ENCODE results near the gene APRT.
"Not testable (repeated sequence)": the region's sequence is repeated elsewhere in the genome, so short reads cannot be mapped to it uniquely, and the experiment has no call there.

APRT gene

DNA sequence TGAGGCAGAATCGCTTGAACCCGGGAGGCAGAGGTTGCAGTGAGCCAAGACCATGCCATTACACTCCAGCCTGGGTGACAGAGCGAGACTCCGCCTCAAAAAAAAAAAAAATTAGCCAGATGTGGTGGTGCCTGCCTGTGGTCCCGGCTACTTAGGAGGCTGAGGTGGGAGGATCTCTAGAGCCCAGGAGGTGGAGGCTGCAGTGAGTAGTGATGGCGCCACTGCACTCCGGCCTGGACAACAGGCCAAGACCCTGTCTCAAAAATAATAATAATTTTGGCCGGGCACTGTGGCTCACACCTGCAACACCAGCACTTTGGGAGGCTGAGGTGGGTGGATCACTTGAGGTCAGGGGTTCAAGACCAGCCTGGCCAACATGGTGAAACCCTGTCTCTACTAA, 23.0 kb downstream of the APRT start:
- DNase-seq (ENCODE audit: low read depth in 3 of 3) = not testable (repeated sequence)

DNA sequence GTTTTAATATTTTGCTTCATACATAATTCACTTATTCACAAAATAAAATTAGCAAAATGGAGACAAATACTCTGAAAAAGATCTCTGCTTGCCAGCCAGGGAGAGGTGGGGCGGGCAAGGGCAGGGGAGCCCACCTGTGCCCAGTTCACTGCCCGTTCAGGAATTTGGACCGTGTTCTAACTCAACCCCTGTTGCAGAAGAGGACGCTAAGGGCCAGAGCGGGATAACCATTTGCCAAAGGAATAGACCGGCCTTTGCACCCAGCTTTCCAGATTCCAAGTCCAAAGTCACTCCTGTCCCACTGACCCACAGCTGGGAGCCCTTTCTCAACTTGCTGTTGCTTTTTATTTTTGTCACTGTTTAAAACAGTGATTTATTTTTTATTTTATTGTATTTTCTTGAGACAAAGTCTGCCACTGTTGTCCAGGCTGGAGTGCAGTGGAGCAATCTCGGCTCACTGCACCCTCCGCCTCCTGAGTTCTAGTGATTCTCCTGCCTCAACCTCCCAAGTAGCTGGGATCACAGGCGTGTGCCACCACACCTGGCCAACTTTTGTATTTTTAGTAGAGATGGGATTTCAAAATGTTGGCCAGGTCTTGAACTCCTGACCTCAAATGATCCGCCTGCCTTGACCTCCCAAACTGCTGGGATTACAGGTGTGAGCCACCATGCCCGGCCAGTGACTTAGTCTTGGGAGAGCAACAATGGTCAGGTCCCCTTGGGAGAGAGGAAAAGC, 24.0 kb downstream of the APRT start:
- no peak for DNase-seq (ENCODE audit: low read depth in 3 of 3)

DNA sequence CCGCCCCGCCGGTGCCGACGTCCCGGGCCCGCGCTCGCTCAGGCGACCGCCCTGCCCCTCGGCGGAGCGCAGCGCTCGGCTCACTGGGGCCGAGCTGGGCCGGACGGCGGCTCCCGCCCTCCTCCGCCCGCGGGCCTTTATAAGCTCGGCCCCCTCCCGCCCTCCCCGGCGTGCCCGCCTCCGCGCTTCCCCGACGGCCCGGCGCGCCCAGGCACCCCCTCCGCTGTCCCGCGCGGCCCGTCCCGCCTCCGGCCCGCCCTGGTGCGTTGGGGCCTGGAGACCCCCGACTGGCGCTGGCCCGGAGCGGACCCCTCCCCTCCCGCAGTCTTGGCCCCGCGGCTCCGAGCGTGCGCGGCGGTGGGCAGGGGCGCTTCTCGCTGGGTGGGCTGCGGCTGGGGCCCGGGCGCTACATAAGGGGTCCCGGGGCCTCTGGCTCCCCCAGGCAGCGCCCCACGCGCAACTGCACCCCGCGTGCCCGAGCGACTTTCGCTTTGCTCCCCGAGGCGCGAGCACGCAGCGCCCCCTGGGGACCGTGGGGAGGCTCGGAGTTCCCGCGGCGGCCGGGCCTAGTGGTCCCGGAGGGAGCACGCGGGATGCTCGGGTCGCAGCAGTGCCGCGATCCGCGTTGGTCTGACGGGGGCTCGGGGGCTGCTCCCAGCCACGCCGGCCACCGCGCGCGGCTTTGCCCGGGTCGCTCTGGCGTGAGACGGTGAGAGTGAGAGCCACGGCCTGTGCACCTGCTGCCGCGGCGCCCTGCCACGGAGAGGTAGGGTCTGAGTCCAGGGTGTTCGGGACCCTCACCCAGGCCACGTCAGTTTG, 26.4 kb downstream of the APRT start, which contains the start of gene PIEZO1:
PIEZO1 (minus strand) TSS at position 115 of the 819 bp plus-strand sequence. CDS start 256 bp downstream, outside the sequence.
- peak in 1 of 3 donors; percentile 74 for DNase-seq (ENCODE audit: low read depth in 3 of 3)

DNA sequence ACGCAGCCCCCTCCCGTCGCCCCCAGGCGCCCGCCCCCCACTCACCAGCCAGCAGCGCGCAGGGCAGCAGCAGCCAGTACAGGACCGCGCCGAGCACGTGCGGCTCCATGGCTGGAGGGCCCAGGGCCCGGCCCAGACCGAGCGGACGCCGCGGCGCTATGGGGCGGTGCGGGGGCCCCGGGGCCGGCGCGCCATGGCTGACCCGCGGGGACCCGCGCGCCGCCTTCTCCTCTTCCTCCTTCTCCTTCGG, 26.9 kb downstream of the APRT start:
- DNase-seq (ENCODE audit: low read depth in 3 of 3) = no peak

DNA sequence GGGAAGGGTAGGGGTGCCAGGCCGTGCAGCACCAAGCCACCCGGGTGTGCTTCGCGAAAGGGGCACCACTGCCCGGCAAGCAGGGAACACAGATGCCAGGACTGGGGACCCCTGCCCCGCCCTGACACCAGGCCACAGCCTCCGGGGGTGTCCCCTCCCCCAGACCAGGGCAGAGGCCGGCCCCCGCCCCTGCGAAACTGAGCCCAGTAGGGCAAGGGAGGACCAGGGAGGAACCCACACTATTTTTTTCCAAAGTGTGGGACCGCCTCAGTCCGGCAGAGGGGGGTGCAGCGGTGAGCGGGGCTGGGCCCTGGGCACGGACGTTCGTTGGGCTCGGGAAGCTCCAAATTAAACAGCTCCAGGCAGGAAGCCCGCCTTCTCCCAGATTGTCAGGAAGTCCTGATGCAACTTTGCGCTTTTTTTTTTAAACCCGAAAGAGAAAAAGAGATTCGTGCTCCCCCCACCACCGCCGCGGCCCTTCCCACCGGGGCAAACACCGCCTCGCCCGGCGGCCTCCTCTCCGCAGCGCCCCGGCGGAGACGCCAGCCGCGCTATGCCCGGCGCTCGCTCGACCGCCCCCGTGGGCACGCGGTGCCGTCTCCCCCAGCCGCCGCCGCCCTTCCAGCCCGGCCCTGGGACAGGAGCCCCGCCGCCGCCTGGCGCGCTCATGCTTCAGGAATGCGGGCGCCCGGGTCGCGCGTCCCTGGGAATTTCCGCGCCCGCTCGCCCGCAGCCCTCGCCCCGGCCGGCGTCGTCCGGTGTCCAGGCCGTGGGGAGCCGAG, 27.5 kb downstream of the APRT start:
- no peak for DNase-seq (ENCODE audit: low read depth in 3 of 3)

DNA sequence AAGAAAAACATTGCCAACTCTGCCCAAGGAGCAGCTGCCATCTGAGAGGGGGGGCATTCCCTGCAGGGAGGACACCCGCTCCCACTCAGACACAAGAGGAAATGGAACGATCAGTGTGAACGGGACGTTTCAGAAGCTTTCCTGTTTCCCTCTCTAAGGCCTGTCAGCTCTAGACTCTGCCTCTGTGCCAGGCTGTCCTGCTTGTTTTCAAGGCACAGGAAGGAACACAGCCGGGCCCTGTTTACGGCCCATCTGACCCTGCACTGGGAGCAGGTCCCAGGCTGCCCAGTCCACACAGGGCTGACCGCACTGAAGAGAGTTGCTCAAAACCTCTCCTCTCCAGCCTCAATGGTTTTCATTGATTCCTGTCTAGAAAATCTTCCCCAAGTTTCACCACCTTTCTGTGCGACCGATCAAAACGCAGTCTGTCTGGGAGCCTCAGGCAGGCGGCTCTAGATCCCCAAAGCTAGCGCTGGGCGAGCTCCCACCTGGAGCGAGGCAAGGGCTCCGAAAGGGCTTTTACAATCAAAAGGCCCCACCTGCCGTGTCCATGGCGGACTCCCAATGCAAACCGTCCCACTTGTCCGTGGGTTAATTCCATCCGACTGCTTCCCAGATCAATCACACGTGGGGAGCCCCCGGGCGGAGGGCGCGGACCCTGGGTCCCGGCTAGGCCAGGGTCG, 28.2 kb downstream of the APRT start:
- no peak for DNase-seq (ENCODE audit: low read depth in 3 of 3)

DNA sequence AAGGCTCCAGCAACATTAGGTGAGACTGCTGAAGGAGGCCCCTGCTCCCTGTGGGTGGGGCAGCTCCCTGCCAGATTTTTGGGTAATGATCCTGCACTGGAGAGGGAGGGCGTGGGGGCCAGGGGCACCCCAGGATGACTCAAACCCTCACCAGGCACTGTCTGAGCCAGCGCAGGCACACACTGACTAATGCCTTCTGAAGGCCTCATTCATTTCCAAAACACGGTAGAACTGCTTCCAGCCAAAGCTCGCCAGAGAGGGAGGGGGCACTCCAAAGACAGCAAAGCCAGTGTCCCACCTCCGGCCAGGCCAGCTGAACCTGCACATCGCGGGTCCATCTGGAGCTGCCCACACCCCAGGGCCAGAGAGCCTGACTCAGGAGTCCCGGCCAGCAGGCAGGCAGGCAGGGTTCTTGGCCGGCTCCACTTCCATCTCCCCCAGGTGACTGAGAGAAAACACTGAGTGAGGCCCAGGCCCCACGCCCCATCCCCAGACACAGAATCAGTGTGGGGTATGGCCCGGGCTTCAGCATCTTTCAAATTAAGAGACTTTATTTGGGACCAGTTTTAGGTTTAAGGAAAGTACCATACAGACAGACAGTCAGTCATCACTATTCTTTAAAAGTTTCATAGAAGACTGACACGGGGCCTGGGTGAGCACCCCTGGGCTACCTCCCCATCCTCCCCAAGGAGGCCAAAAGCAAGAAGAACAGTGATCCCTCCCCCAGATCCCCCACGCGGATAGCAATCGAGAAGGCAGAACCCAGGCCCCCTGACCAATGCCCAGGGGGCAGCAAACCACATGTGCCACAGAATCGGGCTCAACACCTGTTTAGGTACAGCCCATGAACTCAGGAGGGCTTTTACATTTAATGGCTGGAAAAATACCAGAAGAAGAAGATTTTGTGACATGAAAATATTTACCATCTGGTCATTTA, 29.0 kb downstream of the APRT start:
- DNase-seq (ENCODE audit: low read depth in 3 of 3) = peak in 1 of 3 donors; percentile 82

DNA sequence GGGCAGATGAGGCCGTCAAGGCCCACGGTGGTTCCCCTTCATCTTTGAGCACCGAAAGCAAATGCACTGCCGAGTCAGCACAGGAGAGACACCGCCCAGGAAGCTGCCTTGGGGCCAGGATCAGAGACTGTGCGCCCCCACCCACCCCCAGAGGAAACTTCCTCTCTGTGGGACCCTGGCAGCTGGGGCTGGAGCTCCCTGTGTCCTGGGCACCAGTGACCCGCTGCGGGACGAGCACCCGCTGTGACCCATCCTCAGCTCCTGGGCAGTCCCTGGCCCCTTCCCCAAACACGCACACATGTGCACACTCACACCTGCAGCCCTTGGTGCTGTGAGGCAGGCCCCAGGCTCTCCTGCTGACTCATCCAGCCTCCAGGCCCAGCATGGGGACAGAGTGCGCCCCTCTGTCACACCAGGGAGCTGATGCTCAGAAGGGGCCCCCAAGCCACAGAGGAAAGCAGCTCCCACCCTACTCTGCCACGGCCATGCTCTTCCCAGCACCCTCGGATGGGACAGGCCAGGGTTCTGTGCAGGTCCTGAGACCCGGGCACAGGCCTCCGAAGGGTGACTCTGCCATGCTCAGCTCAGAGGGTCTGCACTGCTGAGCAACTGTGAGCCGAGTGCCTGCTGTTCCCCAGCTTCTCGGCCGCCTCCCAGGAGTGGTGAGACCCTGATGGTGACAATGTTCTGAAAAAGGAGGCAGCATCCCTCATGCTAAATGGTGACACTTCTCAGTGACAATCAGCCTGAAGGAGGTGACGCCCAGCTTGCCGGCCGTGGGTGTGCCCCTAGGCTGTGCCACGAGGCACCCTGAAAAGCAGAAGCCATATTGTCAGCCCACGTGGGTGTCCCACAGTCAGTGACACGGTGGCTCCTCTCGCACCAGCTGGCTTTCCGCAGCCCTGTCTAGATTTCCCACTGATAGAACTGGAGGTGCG, 30.3 kb downstream of the APRT start:
- peak in 1 of 3 donors; percentile 59 for DNase-seq (ENCODE audit: low read depth in 3 of 3)

DNA sequence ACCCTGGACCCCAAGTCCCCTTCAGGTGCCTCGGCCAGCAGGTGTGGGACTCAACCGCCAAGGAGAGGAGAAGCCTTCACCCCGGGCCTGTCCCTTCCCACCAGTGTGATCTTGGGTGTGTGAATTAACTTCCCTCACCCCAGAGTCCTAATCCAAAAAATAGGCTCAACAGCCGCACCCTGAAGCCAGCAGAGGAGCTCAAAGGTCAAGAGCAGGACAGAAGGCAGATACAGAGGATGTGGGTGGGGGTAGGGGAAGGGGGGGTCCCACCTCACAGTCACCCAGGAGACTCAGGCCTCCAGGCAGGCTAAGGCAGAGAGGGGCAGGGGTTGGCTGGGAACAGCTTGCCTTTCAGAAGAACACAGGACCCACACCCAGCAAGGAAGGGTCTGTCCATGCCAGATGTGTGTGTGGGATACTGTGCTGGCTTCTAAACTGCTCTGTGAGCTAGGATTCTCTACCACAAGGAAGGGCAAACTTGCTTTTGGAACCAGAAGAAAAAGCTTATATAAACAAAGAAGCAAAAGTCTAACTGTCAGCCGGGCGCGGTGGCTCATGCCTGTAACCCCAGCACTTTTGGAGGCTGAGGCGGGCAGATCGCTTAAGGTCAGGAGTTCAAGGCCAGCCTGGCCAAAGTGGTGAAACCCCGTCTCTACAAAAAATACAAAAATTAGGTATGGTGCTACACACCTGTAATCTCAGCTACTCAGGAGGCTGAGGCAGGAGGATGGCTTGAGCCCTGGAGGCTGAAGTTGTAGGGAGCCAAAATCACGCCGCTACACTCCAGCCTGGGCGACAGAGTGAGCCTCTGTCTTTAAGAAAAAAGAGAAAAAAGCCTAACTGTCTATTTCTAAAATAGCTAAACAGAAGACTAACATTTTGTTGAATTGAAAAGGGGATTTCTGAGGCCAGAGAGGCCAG, 31.3 kb downstream of the APRT start:
- DNase-seq (ENCODE audit: low read depth in 3 of 3) = no peak

DNA sequence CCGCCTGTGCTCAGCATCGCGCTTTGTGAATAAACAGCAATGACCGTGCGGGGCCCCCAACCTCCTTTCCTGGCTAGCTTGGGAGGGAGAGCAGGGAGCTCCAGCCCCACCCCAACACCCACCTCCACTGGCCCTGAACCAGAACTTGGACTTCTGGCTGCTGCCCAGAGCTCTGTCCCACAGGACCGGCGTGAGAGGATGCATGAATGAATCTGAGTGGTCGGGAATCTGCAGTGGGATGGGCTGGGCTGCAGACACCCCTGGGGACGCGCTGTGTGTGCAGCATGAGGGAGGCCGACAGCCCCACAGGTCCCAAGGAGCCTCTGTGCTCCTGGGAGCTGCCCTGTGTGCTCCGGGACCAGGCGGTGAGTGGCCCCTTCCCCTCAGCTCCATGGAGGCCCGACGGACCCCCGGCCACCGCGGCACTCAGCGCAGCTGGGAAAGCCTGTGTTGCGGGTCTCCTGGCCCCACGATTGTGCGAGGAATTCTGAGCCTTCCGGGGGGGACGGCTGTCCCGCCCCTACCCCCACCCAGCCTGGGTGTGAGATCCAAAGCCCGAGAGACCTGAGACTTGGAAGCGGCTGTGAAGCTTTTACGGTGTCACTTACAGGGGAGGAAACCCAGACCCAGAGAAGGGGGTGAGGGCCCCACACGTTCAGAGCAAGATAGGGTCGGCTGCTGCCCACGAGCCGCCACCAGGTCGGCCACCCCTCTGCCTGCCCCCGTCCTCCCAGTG, 32.2 kb downstream of the APRT start:
- DNase-seq (ENCODE audit: low read depth in 3 of 3) = no peak

DNA sequence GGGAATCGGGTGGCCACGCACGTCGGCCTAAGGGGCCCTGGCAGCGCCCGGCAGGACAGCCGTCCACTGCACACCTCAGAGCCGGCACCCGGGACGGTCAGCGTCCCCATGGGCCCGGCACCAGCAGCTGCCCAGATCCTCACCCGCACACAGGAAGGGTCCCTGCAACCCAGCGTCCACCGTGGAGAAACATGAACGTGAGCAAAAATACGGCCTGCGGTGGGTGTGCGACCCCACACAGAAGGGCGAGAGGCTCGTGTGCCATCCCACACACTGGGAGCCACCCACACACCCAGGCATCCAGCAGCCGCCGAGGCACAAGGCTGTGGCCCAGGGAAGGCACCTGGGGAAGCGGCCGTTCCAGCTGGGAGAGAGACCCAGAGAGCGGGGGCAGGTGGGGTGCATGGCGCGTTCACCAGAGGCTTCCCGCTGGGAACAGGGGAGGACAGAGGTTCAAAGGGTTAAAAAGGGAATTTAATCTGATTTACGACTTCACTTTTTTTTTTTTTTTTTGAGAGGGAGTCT, 33.1 kb downstream of the APRT start:
- DNase-seq (ENCODE audit: low read depth in 3 of 3) = no peak

DNA sequence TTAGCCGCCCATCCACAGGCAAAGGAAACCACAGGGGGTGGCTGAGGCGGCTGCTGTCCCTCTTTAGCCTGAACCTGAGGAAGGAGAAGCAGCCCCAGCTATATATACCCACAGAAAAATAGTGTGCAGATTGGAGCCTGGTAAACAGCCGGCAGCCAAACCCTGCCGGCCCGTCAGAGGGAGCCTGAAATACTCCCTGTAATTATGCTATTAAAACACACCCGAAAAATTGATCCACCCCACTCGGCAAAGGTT, 33.5 kb downstream of the APRT start:
- no peak for DNase-seq (ENCODE audit: low read depth in 3 of 3)

DNA sequence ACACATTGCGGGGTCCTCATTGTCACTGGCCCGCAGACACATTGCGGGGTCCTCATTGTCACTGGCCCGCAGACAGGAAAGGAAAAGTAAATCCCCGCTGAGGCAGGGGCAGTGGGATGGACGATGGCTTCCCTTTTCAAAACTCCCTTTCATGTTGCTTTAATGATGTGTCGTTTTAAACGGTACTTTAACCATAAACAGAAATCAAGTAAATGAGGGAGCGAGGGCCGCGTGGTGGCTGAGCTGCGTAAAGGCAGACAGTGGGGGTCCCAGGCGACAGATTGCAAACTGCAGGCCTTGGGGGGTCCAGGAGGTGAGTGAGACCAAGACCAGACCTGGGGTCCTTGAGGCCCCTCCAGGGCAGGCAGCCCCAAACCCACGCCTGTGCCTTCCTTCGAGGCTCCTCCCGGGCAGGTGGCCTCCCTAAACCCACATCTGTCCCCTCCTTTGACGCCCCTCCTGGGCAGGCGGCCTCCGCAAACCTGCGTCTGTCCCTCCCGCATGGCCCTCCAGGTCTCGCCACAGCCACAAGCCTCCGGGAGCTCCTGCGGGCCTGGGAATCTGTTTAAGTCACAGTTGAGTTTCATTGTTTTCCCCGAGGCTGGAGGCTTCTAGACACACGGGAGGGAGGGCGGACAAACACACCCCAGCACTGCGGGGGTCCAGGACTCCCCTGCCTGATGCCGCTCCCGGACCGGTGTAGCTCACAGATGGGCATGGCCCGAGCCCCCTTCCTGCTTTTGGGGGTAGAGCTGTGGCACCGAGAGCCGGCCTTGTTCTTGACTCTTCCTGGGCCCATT, 34.1 kb downstream of the APRT start:
- DNase-seq (ENCODE audit: low read depth in 3 of 3) = no peak

DNA sequence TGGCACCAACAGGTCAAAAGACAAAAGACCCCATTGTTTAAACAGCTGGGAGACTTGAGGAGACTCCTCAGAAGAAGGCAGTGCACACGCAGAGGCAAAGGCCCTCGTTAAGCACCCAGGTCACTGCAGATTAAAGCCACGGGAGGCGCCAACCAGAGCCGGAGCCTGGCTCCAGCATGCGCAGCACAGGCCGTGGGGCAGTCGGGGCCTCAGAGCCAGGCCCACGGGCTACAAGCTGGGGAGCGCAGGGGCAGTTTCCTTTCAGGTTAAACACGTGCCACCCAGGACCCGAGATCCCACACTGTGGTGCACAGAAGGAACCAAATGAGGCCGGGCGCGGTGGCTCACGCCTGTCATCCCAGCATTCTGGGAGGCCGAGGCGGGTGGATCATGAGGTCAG, 35.9 kb downstream of the APRT start:
- DNase-seq (ENCODE audit: low read depth in 3 of 3) = no peak

DNA sequence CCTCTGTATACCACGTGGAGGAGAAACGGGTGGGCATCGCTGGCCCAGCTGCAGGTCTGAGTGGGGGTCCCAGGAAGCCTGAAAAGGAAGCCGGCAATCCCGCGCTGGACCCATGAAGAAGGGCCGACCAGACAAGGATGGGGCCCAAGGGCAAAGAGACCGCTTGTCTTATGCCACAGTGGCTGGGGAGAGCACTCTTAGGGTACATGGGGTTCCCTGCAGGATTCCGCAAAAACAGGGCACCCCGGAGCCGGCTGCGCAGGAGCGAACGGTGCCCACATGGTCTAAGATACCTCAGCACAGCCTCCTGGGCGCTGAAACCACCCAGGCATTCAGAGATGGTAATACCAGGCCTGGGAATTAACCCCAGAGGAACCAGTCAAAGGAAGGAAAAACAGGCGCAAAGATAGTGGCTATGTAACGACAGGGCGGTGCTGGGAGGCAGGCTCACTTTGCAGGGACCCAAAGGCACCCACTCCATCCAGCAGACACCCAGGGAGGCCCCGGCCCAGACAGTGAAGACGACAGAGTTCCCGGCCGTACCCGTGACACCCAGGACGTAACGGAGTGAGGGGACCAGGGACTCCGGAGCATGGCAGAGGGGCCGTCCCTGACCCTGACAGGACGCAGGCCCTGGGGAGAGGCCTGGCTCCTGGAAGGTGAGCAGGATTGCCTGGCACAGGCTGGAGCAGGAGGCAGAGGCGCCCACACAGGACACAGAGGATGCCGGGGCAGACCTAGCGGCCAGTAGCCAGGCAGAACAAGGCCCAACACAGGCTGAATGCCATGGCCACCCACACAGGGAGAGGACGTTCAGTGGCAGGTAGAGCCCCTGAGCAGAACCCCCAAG, 37.0 kb downstream of the APRT start:
- DNase-seq (ENCODE audit: low read depth in 3 of 3) = no peak

DNA sequence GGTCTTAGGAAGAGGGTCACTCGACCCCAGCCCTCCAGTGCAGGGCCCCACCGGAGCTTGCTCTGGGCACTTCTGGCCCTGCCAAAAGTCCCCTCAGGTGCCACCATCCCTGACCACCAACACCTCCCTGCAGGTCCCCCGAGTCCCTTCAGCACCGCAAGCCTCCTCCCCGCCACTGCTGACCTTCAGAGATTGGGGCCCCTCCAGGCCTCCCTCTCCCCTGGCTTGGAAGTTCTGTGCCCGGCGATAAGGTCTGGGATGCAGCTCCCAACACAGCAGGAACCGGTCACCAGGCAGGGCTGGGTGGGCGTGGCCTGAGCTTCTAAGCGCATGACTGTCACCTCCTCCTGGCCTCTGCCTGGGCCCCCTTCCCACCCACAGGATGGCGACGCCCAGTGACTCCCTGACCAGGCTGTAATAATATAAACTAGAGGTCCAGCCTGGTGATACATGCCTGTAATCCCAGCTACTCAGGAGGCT, 37.9 kb downstream of the APRT start:
- DNase-seq (ENCODE audit: low read depth in 3 of 3) = no peak
